ENCODE results near the gene PATJ.

Gene PATJ

GRCh38 chr1:62057230-62057629, 314.9 kb downstream of the PATJ start:
- no peak for DNase-seq

- no peak for DNase-seq
Observed at GRCh38 chr1:62057641-62058290, 315.5 kb downstream of the PATJ start.

- DNase-seq, result no peak
Observed at GRCh38 chr1:62058956-62059355, 316.7 kb downstream of the PATJ start.

- DNase-seq, result no peak
Observed at GRCh38 chr1:62062087-62062486, 319.8 kb downstream of the PATJ start.

GRCh38 chr1:62064829-62065407, 322.6 kb downstream of the PATJ start:
- DNase-seq, result no peak

- no peak for DNase-seq
Observed at GRCh38 chr1:62066713-62067112, 324.4 kb downstream of the PATJ start.

GRCh38 chr1:62068416-62068843, 326.1 kb downstream of the PATJ start:
- DNase-seq, result no peak

GRCh38 chr1:62068978-62069377, 326.7 kb downstream of the PATJ start:
- DNase-seq, result no peak

- DNase-seq, result no peak
Observed at GRCh38 chr1:62070384-62071011, 328.2 kb downstream of the PATJ start.

GRCh38 chr1:62071695-62072094, 329.4 kb downstream of the PATJ start:
- no peak for DNase-seq

- no peak for DNase-seq
Observed at GRCh38 chr1:62076286-62076685, 334.0 kb downstream of the PATJ start.

- no peak for DNase-seq
Observed at GRCh38 chr1:62077821-62078220, 335.5 kb downstream of the PATJ start.

- DNase-seq, result no peak
Observed at GRCh38 chr1:62082456-62083363, 340.4 kb downstream of the PATJ start.

GRCh38 chr1:62084310-62084890, 342.1 kb downstream of the PATJ start:
- no peak for DNase-seq

GRCh38 chr1:62088439-62088838, 346.2 kb downstream of the PATJ start:
- DNase-seq, result no peak

GRCh38 chr1:62089570-62089969, 347.3 kb downstream of the PATJ start:
- DNase-seq, result no peak

GRCh38 chr1:62090016-62090415, 347.7 kb downstream of the PATJ start:
- no peak for DNase-seq

GRCh38 chr1:62092110-62092509, 349.8 kb downstream of the PATJ start:
- no peak for DNase-seq

- no peak for DNase-seq
Observed at GRCh38 chr1:62093261-62093660, 351.0 kb downstream of the PATJ start.

- no peak for DNase-seq
Observed at GRCh38 chr1:62097464-62097863, 355.2 kb downstream of the PATJ start.

GRCh38 chr1:62100442-62100841, 358.2 kb downstream of the PATJ start:
- no peak for DNase-seq

- no peak for DNase-seq
Observed at GRCh38 chr1:62103846-62104245, 361.6 kb downstream of the PATJ start.

GRCh38 chr1:62107923-62108322, 365.6 kb downstream of the PATJ start:
- DNase-seq, result no peak

Data from NCI-H774 (cell line).